HEK293 (cell line): ENCODE results near the gene OCIAD1.

Experiments
- KLF7 ChIP-seq: fragments of 450-650 bp; formaldehyde crosslinking; IDR thresholded peaks from 2 replicates; pipeline ENCODE4 v1.5.1; 2016; ENCODE audit warnings: missing biosample characterization, missing genetic modification characterization, borderline replicate concordance
- KLF9 ChIP-seq: fragments of 450-650 bp; formaldehyde crosslinking; IDR thresholded peaks from 2 replicates; pipeline ENCODE4 v1.5.1; 2016; ENCODE audit warnings: missing biosample characterization, missing genetic modification characterization, low read depth
- OSR2 ChIP-seq: fragments of 450-650 bp; formaldehyde crosslinking; IDR thresholded peaks from 2 replicates; pipeline ENCODE4 v1.5.1; 2016; ENCODE audit warnings: missing biosample characterization, missing genetic modification characterization
- SP2 ChIP-seq: fragments of 450-650 bp; formaldehyde crosslinking; IDR thresholded peaks from 2 replicates; pipeline ENCODE4 v1.5.1; 2016; ENCODE audit warnings: missing biosample characterization, missing genetic modification characterization
- ZNF112 ChIP-seq: fragments of 450-650 bp; formaldehyde crosslinking; IDR thresholded peaks from 2 replicates; pipeline ENCODE4 v1.5.0; 2017; ENCODE audit warnings: missing biosample characterization, missing genetic modification characterization
- ZNF239 ChIP-seq: fragments of 450-650 bp; formaldehyde crosslinking; IDR thresholded peaks from 2 replicates; pipeline ENCODE4 v1.5.1; 2016; ENCODE audit warnings: missing biosample characterization, missing genetic modification characterization
- ZNF274 ChIP-seq, 2 experiments: fragments of 200-500 bp in 1 of 2; fragments of 450-650 bp in 1 of 2; sonication (Bioruptor generic) in 1 of 2; formaldehyde crosslinking in 1 of 2; IDR thresholded peaks; 2 replicates each; pipeline versions ENCODE4 v1.5.1 to v1.6.1; 2014 to 2016; ENCODE audit warnings: borderline replicate concordance in 1 of 2, inconsistent platforms in 1 of 2, low read length in 1 of 2, missing biosample characterization in 1 of 2, missing genetic modification characterization in 1 of 2
- ZNF302 ChIP-seq: fragments of 450-650 bp; formaldehyde crosslinking; IDR thresholded peaks from 2 replicates; pipeline ENCODE4 v1.5.1; 2016; ENCODE audit warnings: missing biosample characterization, missing genetic modification characterization, low read depth
- ZNF624 ChIP-seq: fragments of 450-650 bp; formaldehyde crosslinking; IDR thresholded peaks from 2 replicates; pipeline ENCODE4 v1.5.1; 2017; ENCODE audit warnings: missing biosample characterization, missing genetic modification characterization
- ZNF626 ChIP-seq: fragments of 450-650 bp; sonication (Bioruptor Pico); formaldehyde crosslinking; IDR thresholded peaks from 2 replicates; pipeline ENCODE4 v1.5.1; 2018; ENCODE audit warnings: missing biosample characterization, missing genetic modification characterization, inconsistent platforms
- ZSCAN16 ChIP-seq: fragments of 450-650 bp; formaldehyde crosslinking; IDR thresholded peaks from 2 replicates; pipeline ENCODE4 v1.5.1; 2016; ENCODE audit warnings: missing biosample characterization, missing genetic modification characterization
- TF ChIP-seq, protein P1 (sequence below): fragments of 450-650 bp; formaldehyde crosslinking; IDR thresholded peaks from 2 replicates; pipeline ENCODE4 v1.5.1; 2016; ENCODE audit warnings: missing biosample characterization, missing genetic modification characterization
- TF ChIP-seq, protein P2 (sequence below): fragments of 450-650 bp; formaldehyde crosslinking; IDR thresholded peaks from 2 replicates; pipeline ENCODE4 v1.5.1; 2016; ENCODE audit warnings: missing biosample characterization, missing genetic modification characterization

DNA sequence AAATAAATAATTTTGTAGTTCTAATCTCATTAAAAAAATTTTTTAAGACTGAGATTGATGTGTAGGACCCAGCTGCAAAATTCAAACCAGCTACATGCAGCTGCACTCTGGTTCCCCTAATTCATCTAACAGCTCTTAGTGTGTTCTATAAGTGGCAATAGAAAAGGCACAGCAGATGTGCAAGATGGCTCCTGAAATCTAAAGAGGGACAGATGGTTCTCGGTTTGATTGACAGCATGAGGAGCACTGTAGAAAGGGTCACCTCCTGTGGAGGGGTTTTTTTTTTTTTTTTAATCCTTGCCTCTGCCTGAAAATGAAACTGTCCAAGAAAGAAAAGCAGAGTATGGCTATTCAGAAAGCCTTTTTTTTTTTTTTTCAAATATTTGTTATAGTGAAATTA, 16.9 kb upstream of the OCIAD1 start:
- TF ChIP-seq KLF9 (tag by site-specific recombination) (no peak), ZNF239 (no peak), ZNF624 (tag by site-specific recombination) (no peak), ZNF112 (no peak), KLF7 (no peak), ZNF274 (IDR thresholded peaks at IDR 0.05; ENCODE audit: low read length) (no peak), ZNF274 (tag by site-specific recombination; IDR thresholded peaks at IDR 0.05; ENCODE audit: borderline replicate concordance) (no peak), ZNF626 (tag by site-specific recombination) (no peak), ZNF302 (tag by site-specific recombination) (no peak), OSR2 (no peak), ZSCAN16 (no peak), SP2 (tag by site-specific recombination) (no peak)
- TF ChIP-seq, protein P1, sequence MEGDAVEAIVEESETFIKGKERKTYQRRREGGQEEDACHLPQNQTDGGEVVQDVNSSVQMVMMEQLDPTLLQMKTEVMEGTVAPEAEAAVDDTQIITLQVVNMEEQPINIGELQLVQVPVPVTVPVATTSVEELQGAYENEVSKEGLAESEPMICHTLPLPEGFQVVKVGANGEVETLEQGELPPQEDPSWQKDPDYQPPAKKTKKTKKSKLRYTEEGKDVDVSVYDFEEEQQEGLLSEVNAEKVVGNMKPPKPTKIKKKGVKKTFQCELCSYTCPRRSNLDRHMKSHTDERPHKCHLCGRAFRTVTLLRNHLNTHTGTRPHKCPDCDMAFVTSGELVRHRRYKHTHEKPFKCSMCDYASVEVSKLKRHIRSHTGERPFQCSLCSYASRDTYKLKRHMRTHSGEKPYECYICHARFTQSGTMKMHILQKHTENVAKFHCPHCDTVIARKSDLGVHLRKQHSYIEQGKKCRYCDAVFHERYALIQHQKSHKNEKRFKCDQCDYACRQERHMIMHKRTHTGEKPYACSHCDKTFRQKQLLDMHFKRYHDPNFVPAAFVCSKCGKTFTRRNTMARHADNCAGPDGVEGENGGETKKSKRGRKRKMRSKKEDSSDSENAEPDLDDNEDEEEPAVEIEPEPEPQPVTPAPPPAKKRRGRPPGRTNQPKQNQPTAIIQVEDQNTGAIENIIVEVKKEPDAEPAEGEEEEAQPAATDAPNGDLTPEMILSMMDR (tag by site-specific recombination): no peak
- TF ChIP-seq, protein P2, sequence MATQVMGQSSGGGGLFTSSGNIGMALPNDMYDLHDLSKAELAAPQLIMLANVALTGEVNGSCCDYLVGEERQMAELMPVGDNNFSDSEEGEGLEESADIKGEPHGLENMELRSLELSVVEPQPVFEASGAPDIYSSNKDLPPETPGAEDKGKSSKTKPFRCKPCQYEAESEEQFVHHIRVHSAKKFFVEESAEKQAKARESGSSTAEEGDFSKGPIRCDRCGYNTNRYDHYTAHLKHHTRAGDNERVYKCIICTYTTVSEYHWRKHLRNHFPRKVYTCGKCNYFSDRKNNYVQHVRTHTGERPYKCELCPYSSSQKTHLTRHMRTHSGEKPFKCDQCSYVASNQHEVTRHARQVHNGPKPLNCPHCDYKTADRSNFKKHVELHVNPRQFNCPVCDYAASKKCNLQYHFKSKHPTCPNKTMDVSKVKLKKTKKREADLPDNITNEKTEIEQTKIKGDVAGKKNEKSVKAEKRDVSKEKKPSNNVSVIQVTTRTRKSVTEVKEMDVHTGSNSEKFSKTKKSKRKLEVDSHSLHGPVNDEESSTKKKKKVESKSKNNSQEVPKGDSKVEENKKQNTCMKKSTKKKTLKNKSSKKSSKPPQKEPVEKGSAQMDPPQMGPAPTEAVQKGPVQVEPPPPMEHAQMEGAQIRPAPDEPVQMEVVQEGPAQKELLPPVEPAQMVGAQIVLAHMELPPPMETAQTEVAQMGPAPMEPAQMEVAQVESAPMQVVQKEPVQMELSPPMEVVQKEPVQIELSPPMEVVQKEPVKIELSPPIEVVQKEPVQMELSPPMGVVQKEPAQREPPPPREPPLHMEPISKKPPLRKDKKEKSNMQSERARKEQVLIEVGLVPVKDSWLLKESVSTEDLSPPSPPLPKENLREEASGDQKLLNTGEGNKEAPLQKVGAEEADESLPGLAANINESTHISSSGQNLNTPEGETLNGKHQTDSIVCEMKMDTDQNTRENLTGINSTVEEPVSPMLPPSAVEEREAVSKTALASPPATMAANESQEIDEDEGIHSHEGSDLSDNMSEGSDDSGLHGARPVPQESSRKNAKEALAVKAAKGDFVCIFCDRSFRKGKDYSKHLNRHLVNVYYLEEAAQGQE (tag by site-specific recombination): no peak
